ENCODE data around the gene EEF1A2.
A peak's percentile ranks its signal among the peaks of the same experiment; 100 is the strongest.

GRCh38 chr20:63534831-63535651 is 36.2 kb upstream of the EEF1A2 start:
- no peak for TF ChIP-seq CTCF (IDR thresholded peaks at IDR 0.05; ENCODE audit: low read depth, low read length, missing input control)
- TF ChIP-seq SP1 (IDR thresholded peaks at IDR 0.05), result peak; percentile 76
- peak; percentile 62 to 75 for TF ChIP-seq RXRA (IDR thresholded peaks at IDR 0.05)
- TF ChIP-seq REST (IDR thresholded peaks at IDR 0.05), result peak; percentile 47
- peak; percentile 47 for TF ChIP-seq YY1 (IDR thresholded peaks at IDR 0.05)
